ENCODE measurements around the gene RBM47. TPM values are rescaled to one million over a fixed set of nuclear protein-coding genes. Genes with fewer than 3 reads are reported as not detected.
"Not testable (repeated sequence)": the region's sequence is repeated elsewhere in the genome, so short reads cannot be mapped to it uniquely, and the experiment has no call there.

RBM47 gene
- total RNA-seq, 1 donor from 2014 or later: 0.11 TPM

GRCh38 chr4:40552536-40552935 is 77.1 kb downstream of the RBM47 start:
- Mint-ChIP-seq H3K36me3 (ENCODE audit: unreplicated experiment) (no peaks in the 10 kb centered on the region), H3K27me3 (ENCODE audit: unreplicated experiment) (peaks cover 4% of the 10 kb centered on the region), H3K9me3 (ENCODE audit: unreplicated experiment) (no peaks in the 10 kb centered on the region), H3K27ac (ENCODE audit: unreplicated experiment) (no peak overlapping the region), H3K4me1 (ENCODE audit: unreplicated experiment) (peaks cover 7% of the 10 kb centered on the region), H3K4me3 (ENCODE audit: unreplicated experiment) (no peak overlapping the region)
- TF ChIP-seq CTCF (IDR thresholded peaks at IDR 0.05): no peak
- DNase-seq (ENCODE audit: extremely low spot score, unreplicated experiment): no peak

GRCh38 chr4:40551568-40552136 is 78.0 kb downstream of the RBM47 start:
- not testable (repeated sequence) for H3K9me3 Mint-ChIP-seq (ENCODE audit: unreplicated experiment); H3K27ac Mint-ChIP-seq (ENCODE audit: unreplicated experiment); H3K27me3 Mint-ChIP-seq (ENCODE audit: unreplicated experiment); DNase-seq (ENCODE audit: extremely low spot score, unreplicated experiment); H3K4me1 Mint-ChIP-seq (ENCODE audit: unreplicated experiment); H3K36me3 Mint-ChIP-seq (ENCODE audit: unreplicated experiment)
- H3K4me3 Mint-ChIP-seq (ENCODE audit: unreplicated experiment): peak overlapping the region; percentile 57

- H3K36me3 Mint-ChIP-seq (ENCODE audit: unreplicated experiment): no peaks in the 10 kb centered on the region
- peak overlapping the region; percentile 57 for H3K4me3 Mint-ChIP-seq (ENCODE audit: unreplicated experiment)
- H3K27me3 Mint-ChIP-seq (ENCODE audit: unreplicated experiment): peaks cover 4% of the 10 kb centered on the region
- no peaks in the 10 kb centered on the region for H3K9me3 Mint-ChIP-seq (ENCODE audit: unreplicated experiment)
- no peak overlapping the region for H3K27ac Mint-ChIP-seq (ENCODE audit: unreplicated experiment)
- TF ChIP-seq CTCF (IDR thresholded peaks at IDR 0.05): peak; percentile 30
- peaks cover 7% of the 10 kb centered on the region for H3K4me1 Mint-ChIP-seq (ENCODE audit: unreplicated experiment)
- DNase-seq (ENCODE audit: extremely low spot score, unreplicated experiment): no peak
Observed at GRCh38 chr4:40550948-40551462, 78.7 kb downstream of the RBM47 start.

- TF ChIP-seq CTCF (IDR thresholded peaks at IDR 0.05): no peak
- Mint-ChIP-seq H3K36me3 (ENCODE audit: unreplicated experiment) (no peaks in the 10 kb centered on the region), H3K4me3 (ENCODE audit: unreplicated experiment) (no peak overlapping the region)
Observed at GRCh38 chr4:40550196-40550595, 79.5 kb downstream of the RBM47 start.

GRCh38 chr4:40548256-40548655 is 81.4 kb downstream of the RBM47 start:
- Mint-ChIP-seq H3K36me3 (ENCODE audit: unreplicated experiment) (no peaks in the 10 kb centered on the region), H3K27ac (ENCODE audit: unreplicated experiment) (no peak overlapping the region), H3K27me3 (ENCODE audit: unreplicated experiment) (peaks cover 4% of the 10 kb centered on the region), H3K9me3 (ENCODE audit: unreplicated experiment) (no peaks in the 10 kb centered on the region), H3K4me1 (ENCODE audit: unreplicated experiment) (peaks cover 7% of the 10 kb centered on the region), H3K4me3 (ENCODE audit: unreplicated experiment) (no peak overlapping the region)
- no peak for TF ChIP-seq CTCF (IDR thresholded peaks at IDR 0.05)
- no peak for DNase-seq (ENCODE audit: extremely low spot score, unreplicated experiment)

More at GRCh38 chr4:40550196-40550595, 79.5 kb downstream of the RBM47 start:
- Mint-ChIP-seq H3K27me3 (ENCODE audit: unreplicated experiment) (peaks cover 4% of the 10 kb centered on the region), H3K4me1 (ENCODE audit: unreplicated experiment) (peaks cover 7% of the 10 kb centered on the region), H3K27ac (ENCODE audit: unreplicated experiment) (no peak overlapping the region), H3K9me3 (ENCODE audit: unreplicated experiment) (no peaks in the 10 kb centered on the region)
- DNase-seq (ENCODE audit: extremely low spot score, unreplicated experiment): no peak

Measured in osteocyte (in vitro differentiated cells).